ENCODE results near the gene NTF4. TPM values are rescaled to one million over a fixed set of nuclear protein-coding genes. Genes with fewer than 3 reads are reported as not detected.

NTF4 gene
- total and polyA plus RNA-seq, 2 of the 8 experiments (the other 6 are each of a cell fraction or from before 2014, with no cell fraction given): 3.1 to 6.5 TPM

GRCh38 chr19:49092686-49093085 lies 28.1 kb upstream of the NTF4 start (continued):
- TF ChIP-seq, protein P1, sequence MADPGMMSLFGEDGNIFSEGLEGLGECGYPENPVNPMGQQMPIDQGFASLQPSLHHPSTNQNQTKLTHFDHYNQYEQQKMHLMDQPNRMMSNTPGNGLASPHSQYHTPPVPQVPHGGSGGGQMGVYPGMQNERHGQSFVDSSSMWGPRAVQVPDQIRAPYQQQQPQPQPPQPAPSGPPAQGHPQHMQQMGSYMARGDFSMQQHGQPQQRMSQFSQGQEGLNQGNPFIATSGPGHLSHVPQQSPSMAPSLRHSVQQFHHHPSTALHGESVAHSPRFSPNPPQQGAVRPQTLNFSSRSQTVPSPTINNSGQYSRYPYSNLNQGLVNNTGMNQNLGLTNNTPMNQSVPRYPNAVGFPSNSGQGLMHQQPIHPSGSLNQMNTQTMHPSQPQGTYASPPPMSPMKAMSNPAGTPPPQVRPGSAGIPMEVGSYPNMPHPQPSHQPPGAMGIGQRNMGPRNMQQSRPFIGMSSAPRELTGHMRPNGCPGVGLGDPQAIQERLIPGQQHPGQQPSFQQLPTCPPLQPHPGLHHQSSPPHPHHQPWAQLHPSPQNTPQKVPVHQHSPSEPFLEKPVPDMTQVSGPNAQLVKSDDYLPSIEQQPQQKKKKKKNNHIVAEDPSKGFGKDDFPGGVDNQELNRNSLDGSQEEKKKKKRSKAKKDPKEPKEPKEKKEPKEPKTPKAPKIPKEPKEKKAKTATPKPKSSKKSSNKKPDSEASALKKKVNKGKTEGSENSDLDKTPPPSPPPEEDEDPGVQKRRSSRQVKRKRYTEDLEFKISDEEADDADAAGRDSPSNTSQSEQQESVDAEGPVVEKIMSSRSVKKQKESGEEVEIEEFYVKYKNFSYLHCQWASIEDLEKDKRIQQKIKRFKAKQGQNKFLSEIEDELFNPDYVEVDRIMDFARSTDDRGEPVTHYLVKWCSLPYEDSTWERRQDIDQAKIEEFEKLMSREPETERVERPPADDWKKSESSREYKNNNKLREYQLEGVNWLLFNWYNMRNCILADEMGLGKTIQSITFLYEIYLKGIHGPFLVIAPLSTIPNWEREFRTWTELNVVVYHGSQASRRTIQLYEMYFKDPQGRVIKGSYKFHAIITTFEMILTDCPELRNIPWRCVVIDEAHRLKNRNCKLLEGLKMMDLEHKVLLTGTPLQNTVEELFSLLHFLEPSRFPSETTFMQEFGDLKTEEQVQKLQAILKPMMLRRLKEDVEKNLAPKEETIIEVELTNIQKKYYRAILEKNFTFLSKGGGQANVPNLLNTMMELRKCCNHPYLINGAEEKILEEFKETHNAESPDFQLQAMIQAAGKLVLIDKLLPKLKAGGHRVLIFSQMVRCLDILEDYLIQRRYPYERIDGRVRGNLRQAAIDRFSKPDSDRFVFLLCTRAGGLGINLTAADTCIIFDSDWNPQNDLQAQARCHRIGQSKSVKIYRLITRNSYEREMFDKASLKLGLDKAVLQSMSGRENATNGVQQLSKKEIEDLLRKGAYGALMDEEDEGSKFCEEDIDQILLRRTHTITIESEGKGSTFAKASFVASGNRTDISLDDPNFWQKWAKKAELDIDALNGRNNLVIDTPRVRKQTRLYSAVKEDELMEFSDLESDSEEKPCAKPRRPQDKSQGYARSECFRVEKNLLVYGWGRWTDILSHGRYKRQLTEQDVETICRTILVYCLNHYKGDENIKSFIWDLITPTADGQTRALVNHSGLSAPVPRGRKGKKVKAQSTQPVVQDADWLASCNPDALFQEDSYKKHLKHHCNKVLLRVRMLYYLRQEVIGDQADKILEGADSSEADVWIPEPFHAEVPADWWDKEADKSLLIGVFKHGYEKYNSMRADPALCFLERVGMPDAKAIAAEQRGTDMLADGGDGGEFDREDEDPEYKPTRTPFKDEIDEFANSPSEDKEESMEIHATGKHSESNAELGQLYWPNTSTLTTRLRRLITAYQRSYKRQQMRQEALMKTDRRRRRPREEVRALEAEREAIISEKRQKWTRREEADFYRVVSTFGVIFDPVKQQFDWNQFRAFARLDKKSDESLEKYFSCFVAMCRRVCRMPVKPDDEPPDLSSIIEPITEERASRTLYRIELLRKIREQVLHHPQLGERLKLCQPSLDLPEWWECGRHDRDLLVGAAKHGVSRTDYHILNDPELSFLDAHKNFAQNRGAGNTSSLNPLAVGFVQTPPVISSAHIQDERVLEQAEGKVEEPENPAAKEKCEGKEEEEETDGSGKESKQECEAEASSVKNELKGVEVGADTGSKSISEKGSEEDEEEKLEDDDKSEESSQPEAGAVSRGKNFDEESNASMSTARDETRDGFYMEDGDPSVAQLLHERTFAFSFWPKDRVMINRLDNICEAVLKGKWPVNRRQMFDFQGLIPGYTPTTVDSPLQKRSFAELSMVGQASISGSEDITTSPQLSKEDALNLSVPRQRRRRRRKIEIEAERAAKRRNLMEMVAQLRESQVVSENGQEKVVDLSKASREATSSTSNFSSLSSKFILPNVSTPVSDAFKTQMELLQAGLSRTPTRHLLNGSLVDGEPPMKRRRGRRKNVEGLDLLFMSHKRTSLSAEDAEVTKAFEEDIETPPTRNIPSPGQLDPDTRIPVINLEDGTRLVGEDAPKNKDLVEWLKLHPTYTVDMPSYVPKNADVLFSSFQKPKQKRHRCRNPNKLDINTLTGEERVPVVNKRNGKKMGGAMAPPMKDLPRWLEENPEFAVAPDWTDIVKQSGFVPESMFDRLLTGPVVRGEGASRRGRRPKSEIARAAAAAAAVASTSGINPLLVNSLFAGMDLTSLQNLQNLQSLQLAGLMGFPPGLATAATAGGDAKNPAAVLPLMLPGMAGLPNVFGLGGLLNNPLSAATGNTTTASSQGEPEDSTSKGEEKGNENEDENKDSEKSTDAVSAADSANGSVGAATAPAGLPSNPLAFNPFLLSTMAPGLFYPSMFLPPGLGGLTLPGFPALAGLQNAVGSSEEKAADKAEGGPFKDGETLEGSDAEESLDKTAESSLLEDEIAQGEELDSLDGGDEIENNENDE (IDR thresholded peaks at IDR 0.05; ENCODE audit: insufficient replicate concordance, low read length): no peak
- TF ChIP-seq TAF1 (IDR thresholded peaks at IDR 0.05; ENCODE audit: low read depth, low read length) (no peak), FOSL1 (IDR thresholded peaks at IDR 0.05; ENCODE audit: insufficient read depth, low read depth, low read length) (no peak), NANOG (IDR thresholded peaks at IDR 0.05; ENCODE audit: insufficient read depth, low read depth, low read length, poor library complexity, severe bottlenecking) (no peak), MAX (IDR thresholded peaks at IDR 0.05) (no peak)

Measured in H1 (cell line).